OCI-LY1 (cell line): ENCODE results near the gene UNC80.

Source experiments
- EZH2 ChIP-seq: fragments of 200-600 bp; sonication (generic), shearing (Covaris generic); IDR thresholded peaks from 2 replicates; pipeline ENCODE4 v1.8.0; 2017; ENCODE audit warnings: borderline replicate concordance, mixed run types, mild to moderate bottlenecking, antibody characterized with exemption, low read length, moderate library complexity, mixed read lengths
- TF ChIP-seq, protein P1 (sequence below): fragments of 200-600 bp; sonication (generic), shearing (Covaris generic); IDR thresholded peaks from 2 replicates; pipeline ENCODE4 v1.5.1; 2017; ENCODE audit warnings: mild to moderate bottlenecking, antibody characterized with exemption, low read length, moderate library complexity, mixed read lengths

DNA sequence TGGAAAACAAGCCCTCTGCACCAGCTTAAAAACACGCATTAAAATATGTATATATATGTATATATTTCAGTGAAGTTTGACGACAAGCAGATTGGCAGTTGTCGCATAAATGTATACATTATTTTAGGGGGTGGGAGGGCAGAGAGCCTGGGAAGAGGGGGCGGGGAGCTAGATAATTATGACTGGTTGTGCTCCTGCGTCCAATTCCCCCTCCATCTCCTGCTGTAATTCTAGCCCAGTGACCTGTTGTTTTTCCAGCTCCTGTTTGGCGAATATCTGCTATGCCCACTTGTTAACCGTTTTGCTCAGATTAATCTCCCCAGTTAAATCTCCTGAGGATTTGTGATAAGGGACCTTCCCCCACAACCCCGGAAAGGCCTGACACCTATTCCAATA, 656 bp downstream of the UNC80 start:
- TF ChIP-seq, protein P1, sequence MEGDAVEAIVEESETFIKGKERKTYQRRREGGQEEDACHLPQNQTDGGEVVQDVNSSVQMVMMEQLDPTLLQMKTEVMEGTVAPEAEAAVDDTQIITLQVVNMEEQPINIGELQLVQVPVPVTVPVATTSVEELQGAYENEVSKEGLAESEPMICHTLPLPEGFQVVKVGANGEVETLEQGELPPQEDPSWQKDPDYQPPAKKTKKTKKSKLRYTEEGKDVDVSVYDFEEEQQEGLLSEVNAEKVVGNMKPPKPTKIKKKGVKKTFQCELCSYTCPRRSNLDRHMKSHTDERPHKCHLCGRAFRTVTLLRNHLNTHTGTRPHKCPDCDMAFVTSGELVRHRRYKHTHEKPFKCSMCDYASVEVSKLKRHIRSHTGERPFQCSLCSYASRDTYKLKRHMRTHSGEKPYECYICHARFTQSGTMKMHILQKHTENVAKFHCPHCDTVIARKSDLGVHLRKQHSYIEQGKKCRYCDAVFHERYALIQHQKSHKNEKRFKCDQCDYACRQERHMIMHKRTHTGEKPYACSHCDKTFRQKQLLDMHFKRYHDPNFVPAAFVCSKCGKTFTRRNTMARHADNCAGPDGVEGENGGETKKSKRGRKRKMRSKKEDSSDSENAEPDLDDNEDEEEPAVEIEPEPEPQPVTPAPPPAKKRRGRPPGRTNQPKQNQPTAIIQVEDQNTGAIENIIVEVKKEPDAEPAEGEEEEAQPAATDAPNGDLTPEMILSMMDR = no peak
- TF ChIP-seq EZH2 = no peak
